GM21737 (cell line): ENCODE data around the gene TRAF3IP3.
"Not testable (repeated sequence)": the region's sequence is repeated elsewhere in the genome, so short reads cannot be mapped to it uniquely, and the experiment has no call there.

Source experiments
- ATAC-seq: cut with Tn5 transposase; IDR thresholded peaks from one replicate; pipeline ENCODE4 v1.9.1; 2021; ENCODE audit warnings: mild to moderate bottlenecking, moderate library complexity; ENCODE audit not compliant: unreplicated experiment

The TRAF3IP3 gene

GRCh38 chr1:209791920-209792319 lies 36.1 kb downstream of the TRAF3IP3 start:
- ATAC-seq, result no peak

GRCh38 chr1:209793711-209794110 lies 37.9 kb downstream of the TRAF3IP3 start:
- not testable (repeated sequence) for ATAC-seq

- no peak for ATAC-seq
These were observed 42.3 kb downstream of the TRAF3IP3 start for GRCh38 chr1:209797978-209798639.

- no peak for ATAC-seq
These were observed 45.4 kb downstream of the TRAF3IP3 start for GRCh38 chr1:209800984-209801834.

- ATAC-seq, result no peak
These were observed 46.4 kb downstream of the TRAF3IP3 start for GRCh38 chr1:209802117-209802779.

- ATAC-seq, result no peak
These were observed 46.9 kb downstream of the TRAF3IP3 start for GRCh38 chr1:209802780-209803152.

- ATAC-seq, result no peak
These were observed 47.7 kb downstream of the TRAF3IP3 start for GRCh38 chr1:209803568-209803967.

GRCh38 chr1:209805341-209805781 lies 49.5 kb downstream of the TRAF3IP3 start:
- no peak for ATAC-seq

GRCh38 chr1:209805875-209806760 lies 50.3 kb downstream of the TRAF3IP3 start, which contains the start of gene IRF6:
Gene IRF6, minus strand, starts transcription at chr1:209806142. Its CDS starts 4,729 bp downstream, at chr1:209801413.
- ATAC-seq, result no peak

- ATAC-seq, result no peak
These were observed 51.7 kb downstream of the TRAF3IP3 start for GRCh38 chr1:209807509-209807908.

GRCh38 chr1:209808059-209808581 lies 52.3 kb downstream of the TRAF3IP3 start:
- ATAC-seq, result no peak

- ATAC-seq, result no peak
These were observed 53.8 kb downstream of the TRAF3IP3 start for GRCh38 chr1:209809611-209810010.

GRCh38 chr1:209810783-209811182 lies 54.9 kb downstream of the TRAF3IP3 start:
- ATAC-seq, result no peak

- no peak for ATAC-seq
These were observed 58.0 kb downstream of the TRAF3IP3 start for GRCh38 chr1:209813902-209814301.

- ATAC-seq, result no peak
These were observed 59.6 kb downstream of the TRAF3IP3 start for GRCh38 chr1:209815490-209815889.

- ATAC-seq, result no peak
These were observed 60.1 kb downstream of the TRAF3IP3 start for GRCh38 chr1:209815931-209816341.

GRCh38 chr1:209816923-209817322 lies 61.1 kb downstream of the TRAF3IP3 start:
- ATAC-seq, result no peak

- no peak for ATAC-seq
These were observed 61.8 kb downstream of the TRAF3IP3 start for GRCh38 chr1:209817691-209818090.

- no peak for ATAC-seq
These were observed 63.2 kb downstream of the TRAF3IP3 start for GRCh38 chr1:209819058-209819457.

- no peak for ATAC-seq
These were observed 65.1 kb downstream of the TRAF3IP3 start for GRCh38 chr1:209820986-209821385.
